ENCODE data around the gene SOX6. TPM values are rescaled to one million over a fixed set of nuclear protein-coding genes. Genes with fewer than 3 reads are reported as not detected.
"Not testable (repeated sequence)": the region's sequence is repeated elsewhere in the genome, so short reads cannot be mapped to it uniquely, and the experiment has no call there.

Gene SOX6
- total RNA-seq, 1 donor from 2014 or later, result 1.6 TPM

- intact Hi-C loops (cut with DNase I), result no loop called here
- H3K4me1 ChIP-seq, result no peaks in the 10 kb centered on the region
- no peak overlapping the region for H3K27ac ChIP-seq
- TF ChIP-seq, protein P1, sequence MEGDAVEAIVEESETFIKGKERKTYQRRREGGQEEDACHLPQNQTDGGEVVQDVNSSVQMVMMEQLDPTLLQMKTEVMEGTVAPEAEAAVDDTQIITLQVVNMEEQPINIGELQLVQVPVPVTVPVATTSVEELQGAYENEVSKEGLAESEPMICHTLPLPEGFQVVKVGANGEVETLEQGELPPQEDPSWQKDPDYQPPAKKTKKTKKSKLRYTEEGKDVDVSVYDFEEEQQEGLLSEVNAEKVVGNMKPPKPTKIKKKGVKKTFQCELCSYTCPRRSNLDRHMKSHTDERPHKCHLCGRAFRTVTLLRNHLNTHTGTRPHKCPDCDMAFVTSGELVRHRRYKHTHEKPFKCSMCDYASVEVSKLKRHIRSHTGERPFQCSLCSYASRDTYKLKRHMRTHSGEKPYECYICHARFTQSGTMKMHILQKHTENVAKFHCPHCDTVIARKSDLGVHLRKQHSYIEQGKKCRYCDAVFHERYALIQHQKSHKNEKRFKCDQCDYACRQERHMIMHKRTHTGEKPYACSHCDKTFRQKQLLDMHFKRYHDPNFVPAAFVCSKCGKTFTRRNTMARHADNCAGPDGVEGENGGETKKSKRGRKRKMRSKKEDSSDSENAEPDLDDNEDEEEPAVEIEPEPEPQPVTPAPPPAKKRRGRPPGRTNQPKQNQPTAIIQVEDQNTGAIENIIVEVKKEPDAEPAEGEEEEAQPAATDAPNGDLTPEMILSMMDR (IDR thresholded peaks at IDR 0.05), result no peak
- H3K36me3 ChIP-seq, result no peaks in the 10 kb centered on the region
- no peaks in the 10 kb centered on the region for H3K9me3 ChIP-seq
- H3K4me3 ChIP-seq, result no peak overlapping the region
- H3K27me3 ChIP-seq, result no peaks in the 10 kb centered on the region
- no peak for DNase-seq (ENCODE audit: low spot score in 2 of 2)
Observed at GRCh38 chr11:16030664-16031063, 325.7 kb downstream of the SOX6 start.

GRCh38 chr11:16029151-16029550, 327.2 kb downstream of the SOX6 start:
- H3K36me3 ChIP-seq; DNase-seq (ENCODE audit: low spot score in 2 of 2); intact Hi-C loops (cut with DNase I); H3K27me3 ChIP-seq; H3K4me3 ChIP-seq; H3K27ac ChIP-seq; H3K4me1 ChIP-seq; H3K9me3 ChIP-seq: not testable (repeated sequence)

DNA sequence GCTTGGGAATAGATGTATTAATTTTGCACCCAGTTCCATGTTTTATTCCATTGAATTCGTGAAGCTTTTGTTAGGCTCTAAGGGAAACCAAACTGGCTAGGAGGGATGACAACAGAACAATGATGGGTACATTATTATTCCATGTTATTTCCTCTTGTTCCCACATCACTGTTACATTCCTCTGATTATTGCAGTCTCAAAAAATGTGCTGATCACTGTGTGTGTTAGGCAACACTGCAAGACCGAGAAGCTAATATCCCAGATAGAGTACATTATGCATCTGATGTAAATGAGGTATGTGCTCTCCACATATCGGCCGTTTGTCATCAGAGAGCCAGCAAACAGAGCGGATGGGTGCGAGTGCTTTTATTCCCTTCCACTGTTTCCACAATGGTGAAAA, 327.9 kb downstream of the SOX6 start:
- Histone ChIP-seq H3K9me3 (no peaks in the 10 kb centered on the region), H3K27ac (no peak overlapping the region), H3K4me3 (no peak overlapping the region), H3K36me3 (no peaks in the 10 kb centered on the region), H3K27me3 (no peaks in the 10 kb centered on the region), H3K4me1 (no peaks in the 10 kb centered on the region)
- TF ChIP-seq, protein P1 (IDR thresholded peaks at IDR 0.05), result no peak
- intact Hi-C loops (cut with DNase I), result no loop called here
- DNase-seq (ENCODE audit: low spot score in 2 of 2), result no peak

DNA sequence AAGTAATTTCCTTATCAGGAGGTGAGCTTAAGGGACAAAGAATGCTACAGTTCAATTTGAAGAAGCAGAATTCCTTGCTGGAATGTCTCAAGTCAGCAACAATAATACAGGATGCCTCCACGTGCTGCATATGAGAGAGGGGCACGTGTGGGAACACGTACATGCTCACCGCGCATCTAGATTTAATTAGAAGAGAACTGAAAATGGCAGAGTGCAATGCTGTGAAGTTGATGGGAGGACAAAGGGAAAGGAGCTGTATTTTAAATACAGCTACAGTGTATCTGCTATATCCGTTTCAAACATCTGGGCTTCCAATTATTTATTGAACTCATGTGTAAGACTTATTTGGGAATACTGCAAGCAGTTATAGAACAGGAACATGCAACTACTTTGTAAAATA, 328.7 kb downstream of the SOX6 start:
- Histone ChIP-seq H3K27ac (no peak overlapping the region), H3K27me3 (no peaks in the 10 kb centered on the region), H3K4me3 (no peak overlapping the region), H3K9me3 (no peaks in the 10 kb centered on the region), H3K36me3 (no peaks in the 10 kb centered on the region), H3K4me1 (no peaks in the 10 kb centered on the region)
- intact Hi-C loops (cut with DNase I), result no loop called here
- no peak for DNase-seq (ENCODE audit: low spot score in 2 of 2)
- TF ChIP-seq, protein P1 (IDR thresholded peaks at IDR 0.05), result no peak

DNA sequence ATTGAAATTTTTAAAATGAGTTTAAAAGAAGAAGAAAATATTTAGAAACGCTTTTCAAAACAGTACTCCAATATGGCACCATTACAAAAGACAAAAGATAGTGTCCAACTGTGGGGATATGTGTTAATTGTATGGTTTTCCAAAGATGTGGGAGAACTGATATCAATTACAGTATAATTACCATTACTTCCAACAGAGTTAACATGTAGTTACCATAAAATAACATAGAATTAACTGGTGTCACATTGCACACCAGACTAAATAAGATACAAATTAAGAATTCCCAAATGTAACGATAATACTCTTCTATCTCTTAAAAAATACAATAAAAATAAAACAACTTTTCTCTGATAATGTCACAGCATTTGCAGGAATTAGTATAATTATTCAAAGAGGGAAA, 329.5 kb downstream of the SOX6 start:
- no peaks in the 10 kb centered on the region for H3K4me1 ChIP-seq
- no peaks in the 10 kb centered on the region for H3K36me3 ChIP-seq
- TF ChIP-seq, protein P1 (IDR thresholded peaks at IDR 0.05), result no peak
- H3K4me3 ChIP-seq, result no peak overlapping the region
- H3K27me3 ChIP-seq, result no peaks in the 10 kb centered on the region
- DNase-seq (ENCODE audit: low spot score in 2 of 2), result no peak
- intact Hi-C loops (cut with DNase I), result no loop called here
- no peaks in the 10 kb centered on the region for H3K9me3 ChIP-seq
- no peak overlapping the region for H3K27ac ChIP-seq

- Histone ChIP-seq H3K9me3 (no peaks in the 10 kb centered on the region), H3K4me3 (no peak overlapping the region), H3K27ac (no peak overlapping the region), H3K27me3 (no peaks in the 10 kb centered on the region), H3K4me1 (no peaks in the 10 kb centered on the region), H3K36me3 (no peaks in the 10 kb centered on the region)
- TF ChIP-seq, protein P1 (IDR thresholded peaks at IDR 0.05), result no peak
- intact Hi-C loops (cut with DNase I), result no loop called here
- no peak for DNase-seq (ENCODE audit: low spot score in 2 of 2)
Observed at GRCh38 chr11:16018931-16019330, 337.4 kb downstream of the SOX6 start.

Data from ascending aorta (tissue), 2 donors.